ENCODE measurements around the gene ITGA2B. TPM values are rescaled to one million over a fixed set of nuclear protein-coding genes. Genes with fewer than 3 reads are reported as not detected.

The ITGA2B gene
- total and polyA plus RNA-seq, 2 of the 13 experiments (the other 11 are each of a cell fraction or from before 2014, with no cell fraction given), result 0.38 to 1.1 TPM

GRCh38 chr17:44345454-44346026 is 43.9 kb downstream of the ITGA2B start (continued):
- no peak for TF ChIP-seq USF2 (IDR thresholded peaks at IDR 0.05; ENCODE audit: low read depth, low read length)
- TF ChIP-seq USF2 (CRISPR knock-in tag; IDR thresholded peaks at IDR 0.05; ENCODE audit: borderline replicate concordance), result no peak; the same call in 1 of the 2 replicates
- no peak for TF ChIP-seq MLLT10 (CRISPR knock-in tag; IDR thresholded peaks at IDR 0.05)
- TF ChIP-seq ZNF687 (CRISPR knock-in tag; IDR thresholded peaks at IDR 0.05), result peak; percentile 58; the same call in 1 of the 2 replicates
- no peak for TF ChIP-seq PHF20 (CRISPR knock-in tag; IDR thresholded peaks at IDR 0.05)
- no peak for TF ChIP-seq ZBTB34 (CRISPR knock-in tag; IDR thresholded peaks at IDR 0.05)
- TF ChIP-seq POLR2AphosphoS5 (IDR thresholded peaks at IDR 0.05; ENCODE audit: low read depth, low read length), result no peak
- no peak for TF ChIP-seq KDM5A (IDR thresholded peaks at IDR 0.05; ENCODE audit: borderline replicate concordance, low read length)
- TF ChIP-seq, protein P1, sequence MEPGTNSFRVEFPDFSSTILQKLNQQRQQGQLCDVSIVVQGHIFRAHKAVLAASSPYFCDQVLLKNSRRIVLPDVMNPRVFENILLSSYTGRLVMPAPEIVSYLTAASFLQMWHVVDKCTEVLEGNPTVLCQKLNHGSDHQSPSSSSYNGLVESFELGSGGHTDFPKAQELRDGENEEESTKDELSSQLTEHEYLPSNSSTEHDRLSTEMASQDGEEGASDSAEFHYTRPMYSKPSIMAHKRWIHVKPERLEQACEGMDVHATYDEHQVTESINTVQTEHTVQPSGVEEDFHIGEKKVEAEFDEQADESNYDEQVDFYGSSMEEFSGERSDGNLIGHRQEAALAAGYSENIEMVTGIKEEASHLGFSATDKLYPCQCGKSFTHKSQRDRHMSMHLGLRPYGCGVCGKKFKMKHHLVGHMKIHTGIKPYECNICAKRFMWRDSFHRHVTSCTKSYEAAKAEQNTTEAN (CRISPR knock-in tag; conservative IDR thresholded peaks at IDR 0.05), result no peak
- TF ChIP-seq SMAD1 (CRISPR knock-in tag; IDR thresholded peaks at IDR 0.05; ENCODE audit: borderline replicate concordance, low read depth), result no peak; the same call in 1 of the 2 replicates
- no peak for TF ChIP-seq MED8 (CRISPR knock-in tag; IDR thresholded peaks at IDR 0.05; ENCODE audit: insufficient replicate concordance)
- no peak for TF ChIP-seq ONECUT2 (CRISPR knock-in tag; IDR thresholded peaks at IDR 0.05)
- TF ChIP-seq ZNF510 (CRISPR knock-in tag; IDR thresholded peaks at IDR 0.05; ENCODE audit: low read depth), result no peak
- TF ChIP-seq SUZ12 (IDR thresholded peaks at IDR 0.05; ENCODE audit: low read depth, low read length), result no peak
- TF ChIP-seq ZNF468 (CRISPR knock-in tag; IDR thresholded peaks at IDR 0.05), result no peak
- no peak for TF ChIP-seq NR0B2 (CRISPR knock-in tag; IDR thresholded peaks at IDR 0.05)
- no peak for TF ChIP-seq FOSL1 (CRISPR knock-in tag; IDR thresholded peaks at IDR 0.05; ENCODE audit: borderline replicate concordance)
- TF ChIP-seq SP2 (CRISPR knock-in tag; IDR thresholded peaks at IDR 0.05), result no peak
- TF ChIP-seq, protein P2, sequence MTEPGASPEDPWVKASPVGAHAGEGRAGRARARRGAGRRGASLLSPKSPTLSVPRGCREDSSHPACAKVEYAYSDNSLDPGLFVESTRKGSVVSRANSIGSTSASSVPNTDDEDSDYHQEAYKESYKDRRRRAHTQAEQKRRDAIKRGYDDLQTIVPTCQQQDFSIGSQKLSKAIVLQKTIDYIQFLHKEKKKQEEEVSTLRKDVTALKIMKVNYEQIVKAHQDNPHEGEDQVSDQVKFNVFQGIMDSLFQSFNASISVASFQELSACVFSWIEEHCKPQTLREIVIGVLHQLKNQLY (CRISPR knock-in tag; IDR thresholded peaks at IDR 0.05), result no peak
- TF ChIP-seq SRSF9 (IDR thresholded peaks at IDR 0.05; ENCODE audit: borderline replicate concordance, insufficient read depth, low read depth, low read length, poor library complexity, severe bottlenecking), result no peak
